ENCODE measurements around the gene LYRM1. TPM values are rescaled to one million over a fixed set of nuclear protein-coding genes. Genes with fewer than 3 reads are reported as not detected.

The LYRM1 gene
- polyA plus RNA-seq, 1 of the 3 experiments (the other 2 are of a cell fraction), result 18.1 TPM

DNA sequence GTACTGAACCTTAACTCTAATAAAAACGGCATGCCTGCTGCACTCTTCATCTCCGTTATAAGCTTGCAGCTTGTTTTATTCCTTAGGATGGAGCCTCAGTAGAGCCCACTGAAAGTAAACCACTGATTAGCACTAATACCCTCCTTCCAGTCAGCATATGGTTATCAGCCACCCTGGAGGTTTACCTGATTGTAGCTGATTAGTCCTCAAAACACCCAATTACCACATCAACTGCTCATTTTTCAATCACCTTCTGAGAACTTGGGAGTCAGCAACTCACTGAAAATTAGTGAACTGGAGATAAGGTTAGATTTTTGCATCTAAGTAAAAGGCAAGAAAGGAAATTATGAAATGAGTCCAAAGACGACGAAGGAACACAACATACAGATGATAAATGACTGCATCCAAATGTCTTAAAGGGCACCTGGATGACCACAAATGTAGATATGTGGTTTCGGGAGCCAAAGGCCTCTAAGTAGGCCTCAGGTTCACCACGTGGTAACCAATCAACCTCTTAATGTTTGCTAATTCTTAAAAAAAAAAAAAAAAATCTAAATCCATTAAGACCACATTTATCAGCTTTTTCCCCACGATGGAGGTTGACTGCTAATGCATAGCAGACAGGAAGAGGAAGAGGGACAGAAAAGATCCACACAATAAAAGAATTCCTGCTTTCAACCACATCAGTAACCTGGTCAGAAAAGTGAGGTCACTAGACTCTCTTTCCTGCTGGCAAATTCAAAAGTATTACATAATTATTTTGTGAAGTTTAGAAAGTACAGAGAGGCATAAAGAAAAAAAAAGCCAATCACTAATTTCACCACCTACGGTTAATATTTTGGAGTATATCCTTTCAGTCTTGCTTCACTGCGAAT, 28.4 kb upstream of the LYRM1 start:
- Histone ChIP-seq H3K9me3 (no peaks in the 10 kb centered on the region), H3K4me3 (ENCODE audit: low read depth in 2 of 2, low read length in 1 of 2) (no peak overlapping the region), H3K4me1 (ENCODE audit: control insufficient read depth in 1 of 2, insufficient read depth in 2 of 2, low read depth in 1 of 2, low read length in 1 of 2) (peaks cover 28 to 33% of the 10 kb centered on the region in 2 experiments), H3K27me3 (ENCODE audit: insufficient read depth) (no peaks in the 10 kb centered on the region), H3K9ac (no peak overlapping the region), H3K79me2 (ENCODE audit: insufficient read depth) (peaks cover 88% of the 10 kb centered on the region), H4K20me1 (ENCODE audit: insufficient read depth) (no peaks in the 10 kb centered on the region), H3F3A (replicated peaks; ENCODE audit: insufficient read depth) (peaks cover 13% of the 10 kb centered on the region), H3K27ac (ENCODE audit: low read depth in 2 of 2, low read length in 1 of 2) (no peak overlapping the region; a peak in 1 of 4 replicates), H3K36me3 (replicated peaks in 1 of 2; ENCODE audit: control insufficient read depth in 1 of 2, insufficient read depth in 2 of 2, low read length in 1 of 2) (no peaks in the 10 kb centered on the region), H2AFZ (ENCODE audit: low read depth) (no peak overlapping the region), H3K4me2 (no peak overlapping the region), H3K9me2 (no peaks in the 10 kb centered on the region)
- DNase-seq, result no peak
- TF ChIP-seq NFIC (IDR thresholded peaks at IDR 0.05; ENCODE audit: borderline replicate concordance), result no peak
- TF ChIP-seq TEAD4 (IDR thresholded peaks at IDR 0.05; ENCODE audit: borderline replicate concordance, insufficient read depth), result no peak
- TF ChIP-seq MEF2A (IDR thresholded peaks at IDR 0.05; ENCODE audit: borderline replicate concordance, low read depth), result no peak
- TF ChIP-seq RAD21 (IDR thresholded peaks at IDR 0.05; ENCODE audit: low read length), result no peak
- TF ChIP-seq, protein P1, sequence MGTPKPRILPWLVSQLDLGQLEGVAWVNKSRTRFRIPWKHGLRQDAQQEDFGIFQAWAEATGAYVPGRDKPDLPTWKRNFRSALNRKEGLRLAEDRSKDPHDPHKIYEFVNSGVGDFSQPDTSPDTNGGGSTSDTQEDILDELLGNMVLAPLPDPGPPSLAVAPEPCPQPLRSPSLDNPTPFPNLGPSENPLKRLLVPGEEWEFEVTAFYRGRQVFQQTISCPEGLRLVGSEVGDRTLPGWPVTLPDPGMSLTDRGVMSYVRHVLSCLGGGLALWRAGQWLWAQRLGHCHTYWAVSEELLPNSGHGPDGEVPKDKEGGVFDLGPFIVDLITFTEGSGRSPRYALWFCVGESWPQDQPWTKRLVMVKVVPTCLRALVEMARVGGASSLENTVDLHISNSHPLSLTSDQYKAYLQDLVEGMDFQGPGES (IDR thresholded peaks at IDR 0.05; ENCODE audit: low read depth, low read length), result no peak
- no peak for TF ChIP-seq EZH2phosphoT487 (IDR thresholded peaks at IDR 0.05; ENCODE audit: borderline replicate concordance, low read depth)
- TF ChIP-seq TCF12 (IDR thresholded peaks at IDR 0.05), result no peak
- TF ChIP-seq FOXJ3 (CRISPR knock-in tag; IDR thresholded peaks at IDR 0.05), result no peak
- no peak for TF ChIP-seq YY1 (IDR thresholded peaks at IDR 0.05; ENCODE audit: low read depth)
- TF ChIP-seq FOSL2 (IDR thresholded peaks at IDR 0.05; ENCODE audit: borderline replicate concordance, low read depth), result no peak
- no peak for TF ChIP-seq GABPA (IDR thresholded peaks at IDR 0.05; ENCODE audit: low read depth)
- TF ChIP-seq JUND (IDR thresholded peaks at IDR 0.05), result no peak
- TF ChIP-seq, protein P2, sequence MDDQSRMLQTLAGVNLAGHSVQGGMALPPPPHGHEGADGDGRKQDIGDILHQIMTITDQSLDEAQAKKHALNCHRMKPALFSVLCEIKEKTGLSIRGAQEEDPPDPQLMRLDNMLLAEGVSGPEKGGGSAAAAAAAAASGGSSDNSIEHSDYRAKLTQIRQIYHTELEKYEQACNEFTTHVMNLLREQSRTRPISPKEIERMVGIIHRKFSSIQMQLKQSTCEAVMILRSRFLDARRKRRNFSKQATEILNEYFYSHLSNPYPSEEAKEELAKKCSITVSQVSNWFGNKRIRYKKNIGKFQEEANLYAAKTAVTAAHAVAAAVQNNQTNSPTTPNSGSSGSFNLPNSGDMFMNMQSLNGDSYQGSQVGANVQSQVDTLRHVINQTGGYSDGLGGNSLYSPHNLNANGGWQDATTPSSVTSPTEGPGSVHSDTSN (IDR thresholded peaks at IDR 0.05), result no peak
- no peak for TF ChIP-seq FOXM1 (IDR thresholded peaks at IDR 0.05; ENCODE audit: low read depth)
- TF ChIP-seq NRF1 (IDR thresholded peaks at IDR 0.05; ENCODE audit: low read depth, low read length), result no peak
- no peak for TF ChIP-seq RCOR1 (IDR thresholded peaks at IDR 0.05; ENCODE audit: low read length)
- no peak for TF ChIP-seq GATA2 (CRISPR knock-in tag; IDR thresholded peaks at IDR 0.05)
- no peak for TF ChIP-seq SIN3A (IDR thresholded peaks at IDR 0.05; ENCODE audit: borderline replicate concordance, low read depth, low read length)
- CTCF ChIA-PET, result interaction anchor here (0.8 to 4.1 kb wide), 3 partner anchors 11 to 23 kb away, joined by 3 to 21 read pairs (median 5); no protein-coding TSS in a partner anchor
- POLR2A ChIA-PET, result no interaction called here
- WGBS (ENCODE audit: low lambda C conversion rate), result 86% methylated on average over 9 of the region's 9 CpGs
